HepG2 (cell line): Measurements from ENCODE around the gene ADAMTS4. TPM values are rescaled to one million over a fixed set of nuclear protein-coding genes. Genes with fewer than 3 reads are reported as not detected.

Source experiments
- GATAD1 ChIP-seq: IDR thresholded peaks from 2 replicates; pipeline ENCODE4 v1.6.1; 2016; ENCODE audit warnings: missing genetic modification reagents, missing compliant biosample characterization
- KAT8 ChIP-seq: IDR thresholded peaks from 2 replicates; pipeline ENCODE4 v1.6.1; 2016; ENCODE audit warnings: missing genetic modification reagents, missing compliant biosample characterization
- MIER2 ChIP-seq: IDR thresholded peaks from 2 replicates; pipeline ENCODE4 v1.6.1; 2016; ENCODE audit warnings: missing biosample characterization, missing genetic modification reagents
- NFKB2 ChIP-seq: sonication (generic); formaldehyde crosslinking; IDR thresholded peaks from 2 replicates; pipeline ENCODE4 v1.4.0; 2020; ENCODE audit warnings: missing genetic modification reagents, borderline replicate concordance
- SAFB2 ChIP-seq: sonication (generic); formaldehyde crosslinking; IDR thresholded peaks from 2 replicates; pipeline ENCODE4 v1.5.1; 2020; ENCODE audit warnings: missing genetic modification reagents, low read depth, mild to moderate bottlenecking, borderline replicate concordance
- SMYD3 ChIP-seq: sonication (generic); formaldehyde crosslinking; IDR thresholded peaks from 2 replicates; pipeline ENCODE4 v1.8.1; 2023; ENCODE audit warnings: mild to moderate bottlenecking, missing genetic modification reagents
- ZFP90 ChIP-seq: sonication (generic); formaldehyde crosslinking; IDR thresholded peaks from 2 replicates; pipeline ENCODE4 v1.8.0; 2022; ENCODE audit warnings: missing genetic modification reagents, mild to moderate bottlenecking, inconsistent platforms, borderline replicate concordance
- ZNF441 ChIP-seq: sonication (generic); formaldehyde crosslinking; IDR thresholded peaks from 2 replicates; pipeline ENCODE4 v1.7.0; 2021; ENCODE audit warnings: missing genetic modification reagents, borderline replicate concordance
- ZNF570 ChIP-seq: sonication (generic); formaldehyde crosslinking; IDR thresholded peaks from 2 replicates; pipeline ENCODE4 v1.4.0; 2020; ENCODE audit warnings: mild to moderate bottlenecking, missing genetic modification reagents, borderline replicate concordance
- ZNF746 ChIP-seq: sonication (generic); formaldehyde crosslinking; IDR thresholded peaks from 2 replicates; pipeline ENCODE4 v1.8.0; 2022; ENCODE audit warnings: mild to moderate bottlenecking, missing genetic modification reagents
- ZSCAN31 ChIP-seq: sonication (generic); formaldehyde crosslinking; IDR thresholded peaks from 2 replicates; pipeline ENCODE4 v1.5.0; 2020; ENCODE audit warnings: low read depth, mild to moderate bottlenecking, missing genetic modification reagents
- polyA plus RNA-seq, 8 experiments: library from polyadenylated mRNA; depleted of rRNA in 3 of 8; stranded (reverse) in 7 of 8; unstranded in 1 of 8; fragments of >200 nt; fragmentation: Illumina TruSeq in 4 of 8; extraction: Trizol in 4 of 8; gene quantifications; 2 replicates each; pipeline versions ENCODE4 v1.2.1 to v1.2.3, GENCODE V29; 2011 to 2016; ENCODE audit warnings: low read depth in 4 of 8, missing spikeins in 1 of 8, mixed read lengths in 1 of 8; ENCODE audit not compliant: insufficient read depth in 1 of 8
- total RNA-seq, 5 experiments: library from RNA; depleted of rRNA; stranded (reverse); fragments of >200 nt; fragmentation: Illumina TruSeq; extraction: Trizol; gene quantifications; 2 replicates each; pipeline ENCODE4 v1.2.3, GENCODE V29; 2016; ENCODE audit warnings: low read depth in 1 of 5
- TF ChIP-seq, protein P1 (sequence below): sonication (generic); formaldehyde crosslinking; IDR thresholded peaks from 2 replicates; pipeline ENCODE4 v1.8.1; 2023; ENCODE audit warnings: mild to moderate bottlenecking, moderate library complexity, missing genetic modification reagents
- TF ChIP-seq, protein P2 (sequence below): sonication (generic); formaldehyde crosslinking; IDR thresholded peaks from 2 replicates; pipeline ENCODE4 v1.4.0; 2020; ENCODE audit warnings: mild to moderate bottlenecking, missing genetic modification reagents
- TF ChIP-seq, protein P3 (sequence below): sonication (generic); formaldehyde crosslinking; IDR thresholded peaks from 2 replicates; pipeline ENCODE4 v1.4.0; 2020; ENCODE audit warnings: missing genetic modification reagents, borderline replicate concordance
- TF ChIP-seq, protein P4 (sequence below): sonication (generic); formaldehyde crosslinking; IDR thresholded peaks from 2 replicates; pipeline ENCODE4 v1.5.1; 2020; ENCODE audit warnings: missing genetic modification reagents, mild to moderate bottlenecking, borderline replicate concordance

Gene ADAMTS4
- total and polyA plus RNA-seq, 2 of the 13 experiments (the other 11 are each of a cell fraction or from before 2014, with no cell fraction given): 0.51 to 1.7 TPM

DNA sequence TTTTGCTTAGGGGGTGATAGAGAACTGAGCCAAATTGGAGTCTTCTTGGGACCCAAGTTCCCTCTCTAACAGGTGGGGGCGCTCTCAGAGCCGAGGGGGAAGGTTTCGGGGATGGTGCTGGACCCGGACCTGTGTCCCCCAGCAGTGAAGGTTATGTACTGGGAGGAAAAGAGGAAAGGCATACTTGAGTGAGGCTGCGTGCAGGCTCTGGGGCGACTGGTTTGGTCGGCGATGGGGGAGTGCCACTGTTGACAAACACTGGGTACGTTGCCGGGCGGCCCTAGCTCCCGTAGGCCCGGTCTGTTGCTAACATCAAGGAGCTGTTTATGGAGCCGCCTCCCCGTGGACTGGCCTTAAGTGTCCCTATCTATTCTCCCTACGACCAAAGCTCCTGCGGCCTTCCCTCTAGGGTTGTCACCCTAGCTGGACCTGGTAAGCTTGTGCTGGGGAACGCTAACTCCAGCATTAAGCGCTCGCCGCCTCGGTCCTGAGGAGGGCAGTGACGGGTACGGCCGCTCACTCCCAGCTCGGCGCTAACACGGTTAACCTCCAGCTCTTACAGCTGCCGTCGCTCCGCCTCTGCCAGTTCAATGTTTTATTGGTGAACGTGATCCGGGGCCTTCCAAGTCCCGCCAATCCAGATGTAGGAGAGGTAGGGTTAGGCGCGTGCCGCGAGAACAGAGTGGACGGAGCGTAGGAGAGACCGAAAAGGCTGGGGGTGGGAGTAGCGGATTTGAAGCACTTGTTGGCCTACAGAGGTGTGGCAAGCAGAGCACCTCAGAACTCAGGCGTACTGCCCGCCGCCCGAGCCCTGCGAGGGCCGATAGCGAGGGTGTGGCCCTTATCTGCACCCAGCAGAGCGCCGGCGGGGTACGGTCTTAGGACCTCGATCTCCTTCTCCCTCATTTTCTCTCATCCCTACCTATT lies 32.8 kb downstream of the ADAMTS4 start, which contains the start of gene PPOX (continued):
- TF ChIP-seq, protein P1, sequence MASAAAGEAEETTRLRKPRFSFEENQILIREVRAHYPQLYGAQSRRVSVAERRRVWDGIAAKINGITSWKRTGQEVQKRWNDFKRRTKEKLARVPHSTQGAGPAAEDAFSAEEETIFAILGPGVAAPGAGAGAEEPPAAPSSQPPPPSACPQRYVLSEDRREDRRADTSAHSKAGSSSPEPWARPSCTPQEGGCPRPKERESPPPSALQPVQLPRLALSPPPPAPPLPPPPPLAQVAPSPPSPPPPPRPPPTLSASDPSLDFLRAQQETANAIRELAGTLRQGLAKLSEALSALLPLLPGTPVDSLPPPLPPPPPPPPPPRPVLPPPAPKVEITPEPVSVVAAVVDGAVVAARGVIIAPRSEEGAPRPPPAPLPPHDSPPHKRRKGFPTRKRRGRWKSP: peak; percentile 90
- TF ChIP-seq MIER2 (CRISPR knock-in tag) (no peak; the same call in 1 of the 2 replicates), ZNF746 (CRISPR knock-in tag) (0 out of 2 replicates have a peak, but pooled peaks have one; percentile 43), ZFP90 (peak; percentile 72), NFKB2 (peak; percentile 79; the same call in 1 of the 2 replicates), GATAD1 (CRISPR knock-in tag) (peak; percentile 91), ZNF570 (no peak), SMYD3 (CRISPR knock-in tag) (peak; percentile 23; the same call in 1 of the 2 replicates), ZNF441 (CRISPR knock-in tag) (peak; percentile 12; the same call in 1 of the 2 replicates), ZSCAN31 (CRISPR knock-in tag) (peak; percentile 85), KAT8 (CRISPR knock-in tag) (peak; percentile 83), SAFB2 (CRISPR knock-in tag) (peak; percentile 49; the same call in 1 of the 2 replicates)
- TF ChIP-seq, protein P2, sequence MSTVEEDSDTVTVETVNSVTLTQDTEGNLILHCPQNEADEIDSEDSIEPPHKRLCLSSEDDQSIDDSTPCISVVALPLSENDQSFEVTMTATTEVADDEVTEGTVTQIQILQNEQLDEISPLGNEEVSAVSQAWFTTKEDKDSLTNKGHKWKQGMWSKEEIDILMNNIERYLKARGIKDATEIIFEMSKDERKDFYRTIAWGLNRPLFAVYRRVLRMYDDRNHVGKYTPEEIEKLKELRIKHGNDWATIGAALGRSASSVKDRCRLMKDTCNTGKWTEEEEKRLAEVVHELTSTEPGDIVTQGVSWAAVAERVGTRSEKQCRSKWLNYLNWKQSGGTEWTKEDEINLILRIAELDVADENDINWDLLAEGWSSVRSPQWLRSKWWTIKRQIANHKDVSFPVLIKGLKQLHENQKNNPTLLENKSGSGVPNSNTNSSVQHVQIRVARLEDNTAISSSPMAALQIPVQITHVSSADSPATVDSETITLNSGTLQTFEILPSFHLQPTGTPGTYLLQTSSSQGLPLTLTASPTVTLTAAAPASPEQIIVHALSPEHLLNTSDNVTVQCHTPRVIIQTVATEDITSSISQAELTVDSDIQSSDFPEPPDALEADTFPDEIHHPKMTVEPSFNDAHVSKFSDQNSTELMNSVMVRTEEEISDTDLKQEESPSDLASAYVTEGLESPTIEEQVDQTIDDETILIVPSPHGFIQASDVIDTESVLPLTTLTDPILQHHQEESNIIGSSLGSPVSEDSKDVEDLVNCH (CRISPR knock-in tag): peak; percentile 99; the same call in 1 of the 2 replicates
- TF ChIP-seq, protein P3, sequence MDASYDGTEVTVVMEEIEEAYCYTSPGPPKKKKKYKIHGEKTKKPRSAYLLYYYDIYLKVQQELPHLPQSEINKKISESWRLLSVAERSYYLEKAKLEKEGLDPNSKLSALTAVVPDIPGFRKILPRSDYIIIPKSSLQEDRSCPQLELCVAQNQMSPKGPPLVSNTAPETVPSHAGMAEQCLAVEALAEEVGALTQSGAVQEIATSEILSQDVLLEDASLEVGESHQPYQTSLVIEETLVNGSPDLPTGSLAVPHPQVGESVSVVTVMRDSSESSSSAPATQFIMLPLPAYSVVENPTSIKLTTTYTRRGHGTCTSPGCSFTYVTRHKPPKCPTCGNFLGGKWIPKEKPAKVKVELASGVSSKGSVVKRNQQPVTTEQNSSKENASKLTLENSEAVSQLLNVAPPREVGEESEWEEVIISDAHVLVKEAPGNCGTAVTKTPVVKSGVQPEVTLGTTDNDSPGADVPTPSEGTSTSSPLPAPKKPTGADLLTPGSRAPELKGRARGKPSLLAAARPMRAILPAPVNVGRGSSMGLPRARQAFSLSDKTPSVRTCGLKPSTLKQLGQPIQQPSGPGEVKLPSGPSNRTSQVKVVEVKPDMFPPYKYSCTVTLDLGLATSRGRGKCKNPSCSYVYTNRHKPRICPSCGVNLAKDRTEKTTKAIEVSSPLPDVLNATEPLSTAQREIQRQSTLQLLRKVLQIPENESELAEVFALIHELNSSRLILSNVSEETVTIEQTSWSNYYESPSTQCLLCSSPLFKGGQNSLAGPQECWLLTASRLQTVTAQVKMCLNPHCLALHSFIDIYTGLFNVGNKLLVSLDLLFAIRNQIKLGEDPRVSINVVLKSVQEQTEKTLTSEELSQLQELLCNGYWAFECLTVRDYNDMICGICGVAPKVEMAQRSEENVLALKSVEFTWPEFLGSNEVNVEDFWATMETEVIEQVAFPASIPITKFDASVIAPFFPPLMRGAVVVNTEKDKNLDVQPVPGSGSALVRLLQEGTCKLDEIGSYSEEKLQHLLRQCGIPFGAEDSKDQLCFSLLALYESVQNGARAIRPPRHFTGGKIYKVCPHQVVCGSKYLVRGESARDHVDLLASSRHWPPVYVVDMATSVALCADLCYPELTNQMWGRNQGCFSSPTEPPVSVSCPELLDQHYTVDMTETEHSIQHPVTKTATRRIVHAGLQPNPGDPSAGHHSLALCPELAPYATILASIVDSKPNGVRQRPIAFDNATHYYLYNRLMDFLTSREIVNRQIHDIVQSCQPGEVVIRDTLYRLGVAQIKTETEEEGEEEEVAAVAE (CRISPR knock-in tag): peak; percentile 88; the same call in 1 of the 2 replicates
- TF ChIP-seq, protein P4, sequence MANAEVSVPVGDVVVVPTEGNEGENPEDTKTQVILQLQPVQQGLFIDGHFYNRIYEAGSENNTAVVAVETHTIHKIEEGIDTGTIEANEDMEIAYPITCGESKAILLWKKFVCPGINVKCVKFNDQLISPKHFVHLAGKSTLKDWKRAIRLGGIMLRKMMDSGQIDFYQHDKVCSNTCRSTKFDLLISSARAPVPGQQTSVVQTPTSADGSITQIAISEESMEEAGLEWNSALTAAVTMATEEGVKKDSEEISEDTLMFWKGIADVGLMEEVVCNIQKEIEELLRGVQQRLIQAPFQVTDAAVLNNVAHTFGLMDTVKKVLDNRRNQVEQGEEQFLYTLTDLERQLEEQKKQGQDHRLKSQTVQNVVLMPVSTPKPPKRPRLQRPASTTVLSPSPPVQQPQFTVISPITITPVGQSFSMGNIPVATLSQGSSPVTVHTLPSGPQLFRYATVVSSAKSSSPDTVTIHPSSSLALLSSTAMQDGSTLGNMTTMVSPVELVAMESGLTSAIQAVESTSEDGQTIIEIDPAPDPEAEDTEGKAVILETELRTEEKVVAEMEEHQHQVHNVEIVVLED (CRISPR knock-in tag): peak; percentile 84
